SK-N-SH (cell line): ENCODE measurements around the gene UBE2G2. TPM values are rescaled to one million over a fixed set of nuclear protein-coding genes. Genes with fewer than 3 reads are reported as not detected.

Experiments used
- CTCF ChIA-PET: fragments of 300-600, 350-600 bp; formaldehyde crosslinking; extraction: SDS; loops from one replicate; lab custom pipeline; 2021; lab: Yijun Ruan, JAX
- POLR2A ChIA-PET: fragments of 350-600 bp; sonication (Branson Sonifier 250); formaldehyde crosslinking; extraction: SDS; loops from one replicate; lab custom pipeline; 2020; ENCODE audit warnings: antibody characterized with exemption, inconsistent platforms; lab: Yijun Ruan, JAX
- DNase-seq: peaks from one replicate; pipeline ENCODE4 v3.0.0; 2012
- H2AFZ ChIP-seq: fragments of 200-600 bp; sonication (generic); 2 replicates; pipeline ENCODE4 v1.8.1; 2016; ENCODE audit warnings: antibody characterized with exemption, mild to moderate bottlenecking, low read depth
- H3F3A ChIP-seq: fragments of 200-600 bp; sonication (generic); replicated peaks from 2 replicates; pipeline ENCODE3; 2016; ENCODE audit warnings: antibody characterized with exemption, mild to moderate bottlenecking; ENCODE audit not compliant: insufficient read depth
- H3K27ac ChIP-seq, 2 experiments: fragments of 200-500 bp in 1 of 2; fragments of 200-600 bp in 1 of 2; sonication (Bioruptor generic) in 1 of 2; sonication (generic), shearing (Covaris generic) in 1 of 2; 2 replicates each; pipeline versions ENCODE4 v1.5.1 to v1.6.1; 2014 to 2016; ENCODE audit warnings: low read depth in 2 of 2, inconsistent platforms in 1 of 2, low read length in 1 of 2, mild to moderate bottlenecking in 1 of 2, mixed read lengths in 1 of 2
- H3K27me3 ChIP-seq: fragments of 200-600 bp; sonication (generic), shearing (Covaris generic); 2 replicates; pipeline ENCODE4 v1.6.1; 2016; ENCODE audit warnings: mixed run types; ENCODE audit not compliant: insufficient read depth
- H3K36me3 ChIP-seq, 2 experiments: fragments of 200-500 bp in 1 of 2; fragments of 200-600 bp in 1 of 2; sonication (Bioruptor generic) in 1 of 2; sonication (generic) in 1 of 2; replicated peaks in 1 of 2; 2 replicates each; pipeline versions ENCODE3 to v1.5.1; 2014 to 2016; ENCODE audit warnings: low read length in 1 of 2, mild to moderate bottlenecking in 1 of 2; ENCODE audit not compliant: insufficient read depth in 2 of 2, control insufficient read depth in 1 of 2
- H3K4me1 ChIP-seq, 2 experiments: fragments of 200-500 bp in 1 of 2; fragments of 200-600 bp in 1 of 2; sonication (Bioruptor generic) in 1 of 2; sonication (generic), shearing (Covaris generic) in 1 of 2; 2 replicates each; pipeline versions ENCODE4 v1.5.1 to v1.6.1; 2014 to 2016; ENCODE audit warnings: low read depth in 1 of 2, low read length in 1 of 2, mixed run types in 1 of 2; ENCODE audit not compliant: insufficient read depth in 2 of 2, control insufficient read depth in 1 of 2
- H3K4me2 ChIP-seq: fragments of 200-600 bp; sonication (generic), shearing (Covaris generic); 2 replicates; pipeline ENCODE4 v1.6.1; 2017; ENCODE audit warnings: mixed run types
- H3K4me3 ChIP-seq, 2 experiments: fragments of 200-500 bp in 1 of 2; fragments of 200-600 bp in 1 of 2; sonication (Bioruptor generic) in 1 of 2; sonication (generic), shearing (Covaris generic) in 1 of 2; 2 replicates each; pipeline versions ENCODE4 v1.5.1 to v1.8.1; 2014 to 2016; ENCODE audit warnings: low read depth in 2 of 2, inconsistent platforms in 1 of 2, low read length in 1 of 2, mild to moderate bottlenecking in 1 of 2, mixed read lengths in 1 of 2, moderate library complexity in 1 of 2
- H3K79me2 ChIP-seq: fragments of 200-600 bp; sonication (generic); 2 replicates; pipeline ENCODE4 v1.8.1; 2017; ENCODE audit warnings: mild to moderate bottlenecking; ENCODE audit not compliant: insufficient read depth
- H3K9ac ChIP-seq: fragments of 200-600 bp; sonication (generic); 2 replicates; pipeline ENCODE4 v1.6.1; 2017; ENCODE audit warnings: mixed run types
- H3K9me2 ChIP-seq: fragments of 200-600 bp; sonication (generic); 2 replicates; pipeline ENCODE4 v1.6.1; 2017; ENCODE audit warnings: mixed run types
- H3K9me3 ChIP-seq: fragments of 200-600 bp; sonication (generic); 2 replicates; pipeline ENCODE4 v1.6.1; 2017; ENCODE audit warnings: mixed run types, mild to moderate bottlenecking, moderate library complexity
- H4K20me1 ChIP-seq: fragments of 200-600 bp; sonication (generic); 2 replicates; pipeline ENCODE4 v1.6.1; 2017; ENCODE audit warnings: mild to moderate bottlenecking, mixed run types; ENCODE audit not compliant: insufficient read depth
- EP300 ChIP-seq, 2 experiments: IDR thresholded peaks; 2 replicates each; pipeline versions ENCODE4 v1.4.0 to v1.6.1; 2012; ENCODE audit warnings: borderline replicate concordance in 1 of 2, low read depth in 1 of 2, low read length in 1 of 2
- EZH2phosphoT487 ChIP-seq: fragments of 200-600 bp; sonication (generic); IDR thresholded peaks from 2 replicates; pipeline ENCODE4 v1.6.1; 2017; ENCODE audit warnings: low read depth, mixed run types, mild to moderate bottlenecking, antibody characterized with exemption, moderate library complexity, borderline replicate concordance
- FOSL2 ChIP-seq: IDR thresholded peaks from 2 replicates; pipeline ENCODE4 v1.4.0; 2012; ENCODE audit warnings: low read depth, mild to moderate bottlenecking, moderate library complexity, borderline replicate concordance
- FOXJ3 ChIP-seq: sonication (generic); formaldehyde crosslinking; IDR thresholded peaks from 2 replicates; pipeline ENCODE4 v1.5.1; 2020; ENCODE audit warnings: mild to moderate bottlenecking, missing genetic modification reagents
- FOXM1 ChIP-seq: IDR thresholded peaks from 2 replicates; pipeline ENCODE4 v1.4.0; 2012; ENCODE audit warnings: low read depth, mild to moderate bottlenecking
- GATA2 ChIP-seq: sonication (generic); formaldehyde crosslinking; IDR thresholded peaks from 2 replicates; pipeline ENCODE4 v1.5.0; 2020; ENCODE audit warnings: mild to moderate bottlenecking, missing genetic modification reagents
- IRF3 ChIP-seq: fragments of 150-350 bp; IDR thresholded peaks from 2 replicates; pipeline ENCODE4 v1.6.1; 2016; ENCODE audit warnings: mild to moderate bottlenecking, low read depth, low read length
- JUND ChIP-seq: IDR thresholded peaks from 2 replicates; pipeline ENCODE4 v1.4.0; 2012
- MEF2A ChIP-seq: IDR thresholded peaks from 2 replicates; pipeline ENCODE4 v1.4.0; 2012; ENCODE audit warnings: low read depth, borderline replicate concordance
- MXI1 ChIP-seq: IDR thresholded peaks from 2 replicates; pipeline ENCODE4 v1.6.1; 2012; ENCODE audit warnings: mild to moderate bottlenecking, low read depth, low read length, improper control_type of control experiment
- RXRA ChIP-seq: IDR thresholded peaks from 2 replicates; pipeline ENCODE4 v1.4.0; 2012; ENCODE audit warnings: low read depth, mild to moderate bottlenecking, borderline replicate concordance
- TAF1 ChIP-seq: IDR thresholded peaks from 2 replicates; pipeline ENCODE4 v1.6.1; 2012; ENCODE audit warnings: low read depth, mild to moderate bottlenecking, low read length, moderate library complexity, borderline replicate concordance
- TEAD4 ChIP-seq: IDR thresholded peaks from 2 replicates; pipeline ENCODE4 v1.4.0; 2012; ENCODE audit warnings: mild to moderate bottlenecking, borderline replicate concordance; ENCODE audit not compliant: insufficient read depth
- ZBTB33 ChIP-seq: IDR thresholded peaks from 2 replicates; pipeline ENCODE4 v1.4.0; 2012; ENCODE audit warnings: low read depth, borderline replicate concordance
- WGBS: methylation state at CpG from one replicate; pipeline ENCODE4 v1.1.6; 2017; ENCODE audit warnings: low lambda C conversion rate; 5-methylcytosine and 5-hydroxymethylcytosine counted together
- polyA plus RNA-seq, 3 experiments: library from polyadenylated mRNA; depleted of rRNA; stranded (reverse); fragments of >200 nt; gene quantifications; 2 replicates each; pipeline ENCODE4 v1.2.3, GENCODE V29; 2012
- TF ChIP-seq, protein P1 (sequence below): IDR thresholded peaks from 2 replicates; pipeline ENCODE4; 2012
- TF ChIP-seq, protein P2 (sequence below): IDR thresholded peaks from 2 replicates; pipeline ENCODE4 v1.4.0; 2012; ENCODE audit warnings: low read depth, borderline replicate concordance

The UBE2G2 gene
- polyA plus RNA-seq, 1 of the 3 experiments (the other 2 are of a cell fraction) = 129 TPM

GRCh38 chr21:44765231-44766013, 36.2 kb downstream of the UBE2G2 start:
- Histone ChIP-seq H3K9me2 (no peaks in the 10 kb centered on the region), H3K4me3 (no peak overlapping the region), H2AFZ (no peak overlapping the region), H4K20me1 (no peaks in the 10 kb centered on the region), H3K9me3 (no peaks in the 10 kb centered on the region), H3K9ac (no peak overlapping the region), H3K27ac (peak overlapping the region in 1 of 2 experiments; percentile 25; a peak in 1 of 4 replicates), H3K4me1 (peaks cover 0 to 22% of the 10 kb centered on the region in 2 experiments; a peak in 1 of 4 replicates), H3K79me2 (no peaks in the 10 kb centered on the region), H3K4me2 (no peak overlapping the region), H3K27me3 (no peaks in the 10 kb centered on the region), H3F3A (no peaks in the 10 kb centered on the region), H3K36me3 (peaks cover 0 to 16% of the 10 kb centered on the region in 2 experiments)
- DNase-seq = peak; percentile 68
- POLR2A ChIA-PET = no interaction called here
- TF ChIP-seq MXI1 = no peak
- no peak for TF ChIP-seq EZH2phosphoT487
- TF ChIP-seq FOXJ3 (CRISPR knock-in tag) = no peak
- no peak for TF ChIP-seq FOXM1
- no peak for TF ChIP-seq FOSL2
- no peak for TF ChIP-seq IRF3
- TF ChIP-seq RXRA = no peak
- TF ChIP-seq EP300 (IDR thresholded peaks at IDR 0.05; ENCODE audit: borderline replicate concordance in 1 of 2, low read depth in 1 of 2, low read length in 1 of 2) = no peak
- no peak for TF ChIP-seq JUND
- no peak for TF ChIP-seq ZBTB33
- TF ChIP-seq TAF1 = no peak
- TF ChIP-seq MEF2A = no peak
- TF ChIP-seq, protein P1, sequence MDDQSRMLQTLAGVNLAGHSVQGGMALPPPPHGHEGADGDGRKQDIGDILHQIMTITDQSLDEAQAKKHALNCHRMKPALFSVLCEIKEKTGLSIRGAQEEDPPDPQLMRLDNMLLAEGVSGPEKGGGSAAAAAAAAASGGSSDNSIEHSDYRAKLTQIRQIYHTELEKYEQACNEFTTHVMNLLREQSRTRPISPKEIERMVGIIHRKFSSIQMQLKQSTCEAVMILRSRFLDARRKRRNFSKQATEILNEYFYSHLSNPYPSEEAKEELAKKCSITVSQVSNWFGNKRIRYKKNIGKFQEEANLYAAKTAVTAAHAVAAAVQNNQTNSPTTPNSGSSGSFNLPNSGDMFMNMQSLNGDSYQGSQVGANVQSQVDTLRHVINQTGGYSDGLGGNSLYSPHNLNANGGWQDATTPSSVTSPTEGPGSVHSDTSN = no peak
- TF ChIP-seq, protein P2, sequence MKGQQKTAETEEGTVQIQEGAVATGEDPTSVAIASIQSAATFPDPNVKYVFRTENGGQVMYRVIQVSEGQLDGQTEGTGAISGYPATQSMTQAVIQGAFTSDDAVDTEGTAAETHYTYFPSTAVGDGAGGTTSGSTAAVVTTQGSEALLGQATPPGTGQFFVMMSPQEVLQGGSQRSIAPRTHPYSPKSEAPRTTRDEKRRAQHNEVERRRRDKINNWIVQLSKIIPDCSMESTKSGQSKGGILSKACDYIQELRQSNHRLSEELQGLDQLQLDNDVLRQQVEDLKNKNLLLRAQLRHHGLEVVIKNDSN = no peak
- no peak for TF ChIP-seq GATA2 (CRISPR knock-in tag)
- no peak for TF ChIP-seq TEAD4
- CTCF ChIA-PET = interaction anchor here (1.2 kb wide), 1 partner anchor 28 kb away, joined by 6 read pairs; no protein-coding TSS in a partner anchor
- WGBS = 49% methylated on average over 12 of the region's 12 CpGs
